NOMO-1 treated with dmso at 0.1 percent for 144 hours (cell line): ENCODE data around the gene KCNK3.
"Not testable (repeated sequence)": the region's sequence is repeated elsewhere in the genome, so short reads cannot be mapped to it uniquely, and the experiment has no call there.

Experiments
- DNase-seq: peaks from one replicate; lab custom pipeline; 2025; ENCODE audit not compliant: unreplicated experiment; lab: John Stamatoyannopoulos, UW

The KCNK3 gene

DNA sequence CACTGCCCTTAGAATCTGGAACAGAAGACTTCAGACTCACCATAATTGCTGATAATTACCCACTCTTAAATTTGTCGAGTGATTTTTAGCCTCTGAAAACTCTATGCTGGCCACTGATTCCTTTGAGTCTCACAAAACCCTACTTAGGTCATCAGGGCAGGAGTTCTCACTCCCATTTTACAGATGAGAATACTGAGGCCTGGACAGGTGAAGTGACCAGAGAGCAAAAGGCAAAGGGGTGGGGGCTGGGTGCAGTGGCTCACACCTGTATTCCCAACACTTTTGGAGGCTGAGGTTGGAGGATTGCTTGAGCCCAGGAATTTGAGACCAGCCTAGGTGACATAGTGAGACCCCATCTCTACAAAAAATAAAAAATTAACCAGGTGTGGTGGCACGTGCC is 36.8 kb downstream of the KCNK3 start:
- DNase-seq = no peak

DNA sequence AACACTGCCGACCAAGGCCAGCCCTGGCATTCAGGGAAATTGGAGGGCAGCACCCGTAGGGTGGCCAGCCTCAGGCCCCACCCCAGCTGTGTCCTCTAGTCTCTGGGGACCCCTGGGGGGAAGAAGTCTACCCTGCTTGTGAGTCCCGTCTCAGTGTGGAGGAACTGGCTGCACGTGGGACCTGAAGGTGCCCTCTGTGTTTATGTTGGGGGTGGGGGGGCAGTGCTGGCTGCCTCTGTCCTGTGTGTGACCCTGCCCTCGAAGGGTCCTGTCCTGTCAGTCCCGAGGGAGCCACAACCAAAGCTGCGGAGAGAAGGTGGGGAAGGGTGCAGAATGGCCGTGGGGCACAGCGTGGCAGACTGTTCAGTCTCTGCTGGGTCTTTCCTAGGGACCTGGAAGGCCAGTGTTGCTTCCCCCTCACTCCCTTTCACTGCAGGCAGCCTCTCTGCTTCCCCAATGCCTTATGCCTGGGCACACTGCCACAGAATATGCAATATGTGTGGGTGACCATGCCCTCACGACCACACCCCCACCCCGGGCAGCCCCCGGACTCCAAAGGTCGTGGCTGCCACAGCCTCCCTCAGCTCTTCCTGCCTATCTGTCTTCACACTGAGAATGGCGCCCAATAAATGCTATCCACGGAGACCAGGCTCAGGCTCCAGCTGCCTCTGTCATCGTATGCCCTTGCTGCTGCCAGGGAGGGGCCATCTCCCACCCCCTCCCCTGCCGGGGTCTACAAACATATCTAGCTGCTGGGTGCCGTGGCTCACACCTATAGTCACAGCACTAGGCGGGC is 38.2 kb downstream of the KCNK3 start:
- no peak for DNase-seq

DNA sequence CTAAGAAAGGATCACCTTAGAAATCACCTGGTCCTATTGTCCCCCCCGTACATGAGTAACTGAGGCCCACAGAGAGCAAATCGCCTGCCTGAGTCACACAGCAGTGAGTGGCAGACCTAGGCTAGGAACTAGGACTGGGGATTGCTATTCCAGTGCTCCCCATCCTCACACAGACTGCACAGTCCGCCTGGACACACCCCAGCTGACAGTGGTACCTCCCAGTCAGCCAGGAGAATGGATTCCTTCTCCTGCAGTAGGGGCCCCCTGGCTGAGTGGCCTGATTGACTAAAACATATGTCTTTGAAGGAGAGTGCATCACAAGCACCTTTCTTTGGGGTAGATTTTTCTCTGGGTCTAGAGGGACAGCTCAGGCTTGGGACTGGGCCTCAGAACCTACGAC is 39.2 kb downstream of the KCNK3 start:
- no peak for DNase-seq

DNA sequence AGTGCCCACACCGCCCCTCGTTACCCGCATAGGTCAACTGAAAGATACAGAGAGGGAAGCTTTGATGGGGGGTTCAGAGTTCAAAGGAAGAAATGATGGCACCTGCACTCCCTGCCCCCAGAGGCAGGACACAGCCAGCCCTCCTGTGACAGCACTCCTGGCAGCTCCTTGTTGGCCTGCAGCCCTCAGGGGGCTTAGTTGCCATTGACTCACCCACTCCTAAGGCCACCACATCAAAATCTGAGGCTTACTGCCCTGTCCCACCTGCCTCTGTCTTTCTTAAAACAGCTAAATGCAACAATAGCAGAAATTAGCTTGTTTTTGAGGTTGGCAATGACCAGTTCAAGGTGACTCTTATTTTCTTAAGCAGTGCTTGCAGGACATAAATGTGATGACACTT is 39.9 kb downstream of the KCNK3 start:
- no peak for DNase-seq

DNA sequence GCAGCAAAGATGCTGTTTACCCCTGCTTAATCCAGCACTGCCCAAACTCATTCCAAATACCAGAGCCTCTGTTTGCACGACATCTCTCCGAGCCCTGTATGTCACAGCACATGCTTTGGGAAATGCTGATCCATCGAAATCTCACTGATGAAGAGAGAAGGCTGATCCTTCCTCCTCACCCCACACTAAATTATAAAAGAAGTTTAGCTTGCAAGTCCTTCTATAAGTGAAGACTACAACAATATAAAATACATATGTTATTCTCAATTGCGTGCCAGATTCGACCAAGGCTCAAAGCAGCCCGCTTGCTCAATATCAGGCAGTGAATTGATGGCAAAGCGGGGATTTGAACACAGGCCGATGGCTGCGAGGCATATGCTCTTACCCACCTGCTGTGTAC is 40.9 kb downstream of the KCNK3 start:
- no peak for DNase-seq

DNA sequence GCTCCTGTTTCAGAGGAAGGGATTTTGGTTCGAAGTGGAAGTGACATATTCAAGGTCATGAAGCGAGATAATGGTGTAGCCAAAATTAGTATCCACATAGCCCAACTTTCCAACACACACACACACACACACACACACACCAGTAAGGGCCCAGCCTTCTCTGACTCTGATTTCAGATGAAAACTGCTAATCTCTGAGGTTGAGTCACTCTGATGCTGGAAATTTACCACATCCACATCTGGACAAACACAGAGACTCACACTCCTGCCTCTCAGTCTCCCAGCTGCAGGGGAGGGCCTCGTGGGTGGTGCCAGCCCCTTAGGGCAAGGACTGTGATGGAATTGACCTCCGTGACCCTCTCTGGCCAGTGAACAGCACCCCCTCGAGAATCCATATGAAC is 42.6 kb downstream of the KCNK3 start:
- no peak for DNase-seq

DNA sequence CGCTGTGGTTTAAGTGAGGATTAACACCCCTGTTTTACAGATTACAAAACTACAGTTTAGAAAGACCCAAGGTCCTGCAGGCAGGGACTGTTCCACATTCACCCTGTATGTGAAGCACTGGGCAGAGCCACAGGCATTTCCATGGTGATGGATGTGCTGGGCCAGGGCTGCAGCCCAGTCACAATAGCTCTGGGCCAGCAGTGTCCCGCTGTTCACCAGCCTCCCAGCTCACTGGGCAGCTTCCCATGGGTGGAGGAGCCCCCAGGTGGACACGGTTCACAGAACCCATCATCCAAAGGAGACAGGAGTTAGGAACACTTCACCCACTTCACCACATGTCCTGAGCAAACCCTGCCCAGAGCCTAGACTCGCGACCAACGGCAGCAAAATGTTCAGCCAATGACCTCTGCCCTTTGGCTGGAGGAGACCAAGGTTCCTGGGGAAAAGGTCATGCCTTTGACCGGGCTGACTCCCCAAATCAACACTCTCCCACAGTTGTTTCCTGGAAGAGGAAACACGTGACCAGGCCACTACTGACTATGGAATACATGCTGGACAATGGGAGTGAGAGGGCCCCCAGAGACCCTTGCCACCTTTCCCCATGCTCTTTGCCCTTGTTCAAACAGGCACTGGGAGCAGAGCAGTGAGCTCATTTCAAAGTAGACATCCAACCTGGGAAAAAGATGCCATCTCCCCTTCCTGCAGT is 43.5 kb downstream of the KCNK3 start:
- no peak for DNase-seq

DNA sequence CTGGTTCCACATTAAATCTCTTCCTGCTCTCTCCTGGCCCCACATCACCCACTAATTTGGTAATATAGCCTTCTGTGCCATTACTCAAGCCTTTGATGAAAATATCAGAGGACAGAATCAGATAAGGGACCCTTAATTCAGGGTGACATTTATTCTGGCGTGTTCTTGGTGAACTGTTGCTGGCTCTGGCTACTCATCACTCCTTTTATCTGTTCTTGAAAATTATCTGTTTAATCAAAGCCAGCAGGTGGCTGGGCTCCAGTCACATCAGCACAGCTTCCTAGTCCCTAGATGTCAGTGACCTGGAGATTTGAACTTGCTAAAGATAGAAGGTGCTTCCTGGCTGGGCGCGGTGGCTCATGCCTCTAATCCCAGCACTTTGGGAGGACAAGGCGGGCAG is 44.7 kb downstream of the KCNK3 start:
- DNase-seq = no peak

DNA sequence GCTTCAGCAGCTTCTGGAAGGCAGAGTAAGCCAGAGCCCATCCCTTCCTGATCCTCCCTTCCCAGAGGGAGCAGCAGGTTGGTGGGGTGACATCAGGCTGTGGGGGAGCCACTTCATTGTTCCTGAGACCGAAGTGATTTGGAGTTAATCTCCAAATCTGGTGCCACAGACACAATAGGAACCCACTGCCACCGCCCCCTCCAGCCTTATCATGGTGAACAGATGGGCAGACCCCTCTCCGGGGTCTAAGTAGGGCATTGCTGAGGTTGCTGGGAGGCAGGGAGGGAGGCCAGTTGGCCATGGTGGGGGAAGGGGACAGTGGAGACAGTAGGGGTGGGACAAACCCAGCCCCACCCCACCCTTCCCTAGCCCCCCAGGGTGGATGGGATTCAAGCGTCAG is 46.0 kb downstream of the KCNK3 start:
- DNase-seq = no peak

DNA sequence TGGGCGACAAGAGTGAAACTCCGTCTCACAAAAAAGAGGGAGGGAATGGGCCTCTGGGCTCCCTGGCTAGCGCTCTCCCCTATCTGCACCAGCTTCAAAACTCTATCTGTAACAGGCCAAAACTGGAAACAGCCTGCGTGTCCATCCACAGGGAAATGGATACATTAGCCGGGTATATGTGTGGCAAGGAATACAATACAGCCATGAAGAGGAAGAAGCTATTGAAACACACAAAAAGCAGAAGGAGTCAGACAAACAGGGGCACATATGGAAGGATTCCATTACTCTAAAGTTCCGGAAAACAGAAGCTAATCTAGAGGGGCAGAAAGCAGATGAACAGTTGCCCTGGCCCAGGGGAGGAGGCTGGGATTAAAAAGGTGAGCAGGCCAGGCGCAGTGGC is 47.0 kb downstream of the KCNK3 start:
- no peak for DNase-seq

DNA sequence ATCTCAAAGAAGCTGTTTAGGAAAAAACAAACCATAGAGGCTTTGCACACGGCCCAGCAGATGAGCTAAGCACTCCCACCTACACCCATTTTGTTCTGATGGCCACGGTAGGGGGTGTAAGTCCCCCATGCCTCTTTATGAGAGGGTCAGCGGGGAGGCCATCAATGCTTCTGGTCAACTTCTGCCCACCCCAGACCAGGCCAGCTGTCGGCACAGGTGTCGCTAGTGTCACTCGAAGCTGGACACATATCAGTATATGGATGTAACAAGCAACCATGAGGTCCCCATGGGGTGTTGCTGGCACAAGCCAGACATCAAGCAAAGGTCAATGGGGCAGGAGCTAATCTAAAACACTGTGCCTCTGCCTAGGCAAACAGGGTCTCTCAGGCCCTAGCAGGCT is 47.8 kb downstream of the KCNK3 start:
- no peak for DNase-seq

DNA sequence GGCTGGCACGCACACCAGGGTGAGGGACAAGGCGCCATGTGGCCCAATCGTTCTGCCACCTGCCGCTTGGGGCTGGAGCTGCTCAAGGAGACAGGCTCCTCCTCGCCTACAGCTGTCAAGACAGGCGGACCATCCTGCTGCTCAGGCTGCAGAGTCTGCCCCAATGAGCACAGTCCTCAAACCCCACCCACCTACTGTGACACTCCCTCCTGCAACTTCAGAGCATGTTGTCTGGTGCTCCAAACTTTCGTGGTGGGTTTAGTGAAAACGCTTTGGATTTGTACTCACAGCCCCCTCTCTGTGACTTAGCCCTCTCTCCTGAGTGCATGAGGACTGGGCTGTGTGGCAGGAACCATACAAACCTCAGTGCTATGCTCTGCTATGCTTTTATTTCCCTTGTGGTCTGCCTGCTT is 48.4 kb downstream of the KCNK3 start:
- no peak for DNase-seq

DNA sequence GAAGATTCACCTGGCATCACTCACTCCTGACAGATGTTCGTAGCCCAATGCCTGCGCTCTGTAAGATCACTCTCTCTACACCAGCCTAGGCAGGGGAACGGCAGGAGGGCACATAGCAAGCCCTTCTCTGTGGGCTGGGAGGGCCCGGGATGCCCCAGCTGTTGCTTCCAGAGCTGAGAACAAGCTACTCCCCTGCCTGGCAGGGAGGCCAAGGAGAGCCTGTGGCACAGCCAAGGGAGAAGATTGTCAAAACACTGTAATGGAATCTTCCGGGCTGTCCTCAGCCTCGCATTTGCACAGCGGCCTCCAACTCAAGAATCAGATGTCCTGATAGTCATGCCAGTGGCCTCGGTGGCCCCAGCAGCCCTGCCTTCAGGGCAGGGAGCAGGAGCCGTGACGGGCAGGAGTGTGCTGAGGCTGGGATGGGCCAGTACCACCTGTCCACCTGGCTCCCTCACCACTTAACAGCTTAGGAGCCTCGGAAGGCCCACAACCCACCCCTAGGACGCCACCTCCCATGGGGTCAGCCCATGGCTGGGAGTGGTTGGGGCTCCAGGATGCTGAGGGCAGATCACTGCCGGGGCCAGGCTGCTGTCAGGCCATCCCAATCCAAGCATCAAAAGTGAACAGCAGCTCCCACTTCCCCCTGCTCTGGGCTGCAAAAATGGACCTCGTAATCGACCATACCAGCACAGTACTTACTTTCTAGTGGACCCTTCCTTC is 49.7 kb downstream of the KCNK3 start:
- no peak for DNase-seq

DNA sequence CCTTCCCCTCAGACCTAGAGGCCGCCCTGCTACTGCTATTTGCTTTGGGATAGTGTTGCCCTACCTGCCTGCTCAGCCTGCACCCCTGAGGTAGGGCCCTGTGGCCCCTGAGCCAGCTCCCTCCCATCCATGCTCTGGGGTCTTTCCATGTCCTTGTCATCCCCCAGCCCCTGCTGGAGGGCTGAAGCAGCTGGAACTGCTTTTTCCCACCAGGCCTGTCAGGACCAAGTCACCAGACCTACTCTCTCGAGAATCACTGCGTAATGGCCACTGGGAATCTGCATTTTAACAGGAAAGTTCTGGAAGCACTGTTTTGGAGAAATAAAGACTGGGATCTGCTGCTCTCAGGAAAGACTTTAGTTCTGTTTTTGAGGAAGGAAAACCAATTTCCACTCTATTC is 51.3 kb downstream of the KCNK3 start:
- no peak for DNase-seq

DNA sequence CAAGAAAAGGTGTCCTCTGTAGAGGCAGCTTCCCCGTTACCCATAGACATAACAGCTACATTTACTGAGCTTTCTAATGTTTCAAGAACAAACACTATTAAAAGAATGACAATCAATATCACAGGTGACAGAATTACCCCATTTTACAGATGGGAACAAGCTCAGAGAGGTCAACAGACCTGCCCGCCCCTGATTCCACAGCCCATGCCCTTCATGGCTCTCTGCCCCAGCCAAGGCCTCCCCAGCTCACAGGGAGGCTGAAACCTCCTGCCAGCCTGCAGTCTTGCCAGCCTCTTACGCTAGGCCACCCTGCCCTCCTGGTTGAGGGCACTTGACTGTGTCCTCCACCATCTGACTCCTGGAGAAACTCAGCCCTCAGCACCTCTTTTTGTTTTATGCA is 52.4 kb downstream of the KCNK3 start:
- no peak for DNase-seq

DNA sequence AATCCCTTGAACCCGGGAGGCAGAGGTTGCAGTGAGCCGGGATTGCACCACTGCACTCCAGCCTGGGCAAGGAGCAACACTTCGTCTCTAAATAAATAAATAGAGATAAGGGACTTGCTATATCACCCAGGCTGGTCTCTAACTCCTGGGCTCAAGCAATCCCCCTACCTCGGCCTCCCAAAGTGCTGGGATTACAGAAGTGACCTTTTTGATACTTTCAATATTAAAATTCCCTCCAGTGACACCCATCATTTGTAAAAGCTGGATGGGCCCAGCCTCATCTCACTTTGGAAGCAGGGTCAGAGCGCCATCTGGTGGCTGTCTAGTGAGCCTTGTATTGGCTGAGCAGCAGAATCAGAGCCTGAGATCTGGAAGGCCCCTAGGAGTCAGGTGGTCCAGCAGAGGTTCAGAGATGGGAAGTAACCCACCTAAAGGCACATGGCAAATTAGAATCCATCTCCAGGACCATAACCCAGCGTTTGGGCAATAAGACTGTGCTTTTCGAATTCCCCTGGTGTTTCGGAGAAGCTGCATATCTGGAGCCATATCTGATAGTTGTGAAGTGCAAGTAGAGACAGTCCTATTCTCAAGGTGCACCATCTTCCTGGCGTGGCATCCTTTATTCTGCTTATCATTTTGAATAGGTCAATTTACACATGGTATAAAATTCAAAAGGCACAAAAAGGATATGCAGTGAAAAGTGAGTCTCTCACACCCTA is 53.2 kb downstream of the KCNK3 start:
- no peak for DNase-seq

DNA sequence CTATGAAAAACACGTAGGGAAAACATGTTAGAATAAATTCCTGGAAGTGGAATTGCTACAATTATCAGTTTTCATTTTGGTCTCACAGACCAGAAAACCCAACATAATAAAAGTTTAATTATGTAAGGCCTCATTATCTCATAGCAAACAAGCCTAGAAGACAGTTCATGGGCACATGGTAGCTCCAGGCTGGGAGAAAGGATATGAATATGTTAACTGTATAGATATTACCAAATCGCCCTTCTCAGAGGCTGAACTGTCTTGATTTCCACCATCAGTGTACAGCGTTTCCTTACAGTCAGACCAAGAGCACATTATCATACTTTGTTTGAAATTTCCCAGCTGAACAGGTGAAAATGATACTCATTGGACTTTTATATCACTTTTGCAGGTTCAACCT is 54.4 kb downstream of the KCNK3 start:
- DNase-seq = no peak

DNA sequence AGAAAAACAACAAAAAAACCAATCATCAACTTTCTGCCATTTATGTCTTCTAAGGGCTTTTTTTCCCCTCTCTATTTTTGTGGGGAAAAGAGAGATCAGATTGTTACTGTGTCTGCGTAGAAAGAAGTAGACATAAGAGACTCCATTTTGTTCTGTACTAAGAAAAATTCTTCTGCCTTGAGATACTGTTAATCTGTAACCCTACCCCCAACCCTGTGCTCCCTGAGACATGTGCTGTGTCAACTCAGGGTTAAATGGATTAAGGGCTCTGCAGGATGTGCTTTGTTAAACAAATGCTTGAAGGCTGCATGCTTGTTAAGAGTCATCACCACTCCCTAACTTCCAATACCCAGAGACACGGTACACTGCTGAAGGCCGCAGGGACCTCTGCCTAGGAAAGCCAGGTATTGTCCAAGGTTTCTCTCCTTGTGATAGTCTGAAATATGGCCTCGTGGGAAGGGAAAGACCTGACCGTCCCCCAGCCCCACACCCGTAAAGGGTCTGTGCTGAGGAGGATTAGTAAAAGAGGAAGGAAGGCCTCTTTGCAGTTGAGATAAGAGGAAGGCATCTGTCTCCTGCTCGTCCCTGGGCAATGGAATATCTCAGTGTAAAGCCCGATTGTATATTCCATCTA is 57.4 kb downstream of the KCNK3 start:
- not testable (repeated sequence) for DNase-seq

DNA sequence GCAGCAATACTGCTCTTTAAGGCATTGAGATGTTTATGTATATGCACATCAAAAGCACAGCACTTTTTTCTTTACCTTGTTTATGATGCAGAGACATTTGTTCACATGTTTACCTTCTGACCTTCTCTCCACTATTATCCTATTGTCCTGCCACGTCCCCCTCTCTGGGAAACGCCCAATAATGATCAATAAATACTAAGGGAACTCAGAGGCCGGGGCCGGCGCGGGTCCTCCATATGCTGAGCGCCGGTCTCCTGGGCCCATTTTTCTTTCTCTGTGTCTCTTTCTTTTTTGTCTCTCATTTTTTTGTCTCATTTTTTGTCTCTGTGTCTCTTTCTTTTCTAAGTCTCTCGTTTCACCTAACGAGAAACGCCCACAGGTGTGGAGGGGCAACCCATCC is 57.9 kb downstream of the KCNK3 start:
- not testable (repeated sequence) for DNase-seq

DNA sequence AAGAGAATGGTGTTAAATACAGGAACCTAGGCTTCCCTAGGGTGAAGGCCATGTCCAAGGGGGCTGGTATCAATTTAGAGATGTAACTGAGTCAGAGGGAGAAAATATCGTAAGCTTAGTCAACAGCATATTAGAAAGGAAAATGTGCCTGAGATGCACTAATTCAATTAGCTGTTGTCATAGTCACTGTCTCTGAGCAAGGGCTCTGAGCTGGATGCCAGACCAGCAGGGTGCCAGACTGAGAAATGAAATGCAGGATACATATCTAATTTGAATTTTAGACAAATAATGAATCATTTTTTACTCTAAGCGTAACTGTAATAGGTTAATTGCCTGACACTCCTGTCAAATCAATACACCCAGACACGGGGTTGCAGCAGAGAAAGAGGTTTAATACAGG is 60.1 kb downstream of the KCNK3 start:
- no peak for DNase-seq

DNA sequence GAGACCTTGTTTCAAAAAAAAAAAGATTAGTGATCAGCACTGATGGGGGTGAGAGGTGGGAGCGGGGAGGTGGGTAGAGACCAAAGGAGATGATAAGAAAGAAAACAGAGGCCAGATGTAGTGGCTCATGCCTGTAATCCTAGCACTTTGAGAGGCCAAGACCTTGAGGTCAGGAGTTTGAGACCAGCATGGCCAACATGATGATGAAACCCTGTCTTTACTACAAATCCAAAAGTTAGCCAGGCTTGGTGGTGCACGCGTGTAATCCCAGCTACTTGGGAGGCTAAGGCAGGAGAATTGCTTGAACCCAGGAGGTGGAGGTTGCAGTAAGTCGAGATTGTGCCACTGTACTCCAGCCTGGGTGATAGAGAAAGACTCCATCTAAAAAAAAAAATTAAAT is 62.0 kb downstream of the KCNK3 start:
- no peak for DNase-seq
